ENCODE measurements around the gene UMAD1.

UMAD1 gene

DNA sequence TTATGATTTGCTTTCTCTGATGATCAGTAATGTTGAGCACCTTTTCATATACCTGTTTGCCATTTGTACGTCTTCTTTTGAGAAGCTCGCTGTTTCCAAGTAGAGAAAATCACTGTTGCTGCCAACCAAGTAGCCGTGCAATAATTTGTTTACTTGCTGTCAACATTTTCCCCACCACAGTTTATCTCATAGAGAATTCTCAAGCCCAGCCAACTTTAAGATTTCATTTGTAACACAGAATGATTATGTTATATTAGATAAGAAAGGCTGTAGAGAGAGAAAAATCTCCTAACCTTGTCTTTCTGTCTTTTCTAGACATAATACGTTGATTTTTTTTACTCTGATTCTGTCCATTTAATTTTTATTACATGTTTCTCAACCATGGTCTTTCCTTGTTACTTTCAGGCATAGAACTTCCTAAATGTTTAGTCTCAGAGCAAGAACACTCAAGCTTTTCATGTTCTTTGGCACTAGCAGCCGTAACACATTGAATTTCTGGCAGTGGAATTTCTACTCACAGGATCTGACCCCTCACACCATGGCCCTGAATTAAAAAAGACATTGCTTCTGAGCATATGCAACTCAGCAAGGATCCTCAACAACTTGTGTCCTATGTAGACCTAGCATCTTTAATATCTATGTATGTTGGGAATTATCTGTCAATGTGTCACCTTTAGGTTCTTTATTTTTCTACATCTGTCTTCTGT lies 54.7 kb downstream of the UMAD1 start:
- no peak for DNase-seq

- DNase-seq = no peak
Observed at GRCh38 chr7:7696458-7697119, 56.0 kb downstream of the UMAD1 start.

- DNase-seq = no peak
Observed at GRCh38 chr7:7698930-7699329, 58.4 kb downstream of the UMAD1 start.

GRCh38 chr7:7699380-7699779 lies 58.8 kb downstream of the UMAD1 start:
- DNase-seq = no peak

DNA sequence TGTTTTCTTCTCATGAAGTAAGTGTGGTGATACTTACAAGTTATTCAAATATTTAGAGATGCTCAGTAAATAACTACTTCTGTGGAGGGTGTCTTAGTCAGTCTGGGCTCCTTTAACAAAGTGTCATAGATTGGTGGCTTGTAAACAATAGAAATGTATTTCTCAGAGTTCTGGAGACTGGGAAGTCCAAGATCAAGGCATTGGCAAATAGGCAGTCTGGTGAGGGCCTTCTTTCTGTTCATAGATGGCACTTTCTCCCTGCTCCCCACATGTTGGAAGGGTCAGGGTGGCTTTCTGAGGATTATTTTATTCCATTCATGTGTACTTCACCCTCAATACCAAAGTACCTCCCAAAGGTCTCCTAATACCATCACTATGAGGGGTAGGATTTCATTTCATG lies 59.4 kb downstream of the UMAD1 start:
- no peak for DNase-seq

GRCh38 chr7:7701527-7701926 lies 61.0 kb downstream of the UMAD1 start:
- no peak for DNase-seq

GRCh38 chr7:7702826-7703225 lies 62.3 kb downstream of the UMAD1 start:
- no peak for DNase-seq

- DNase-seq = no peak
Observed at GRCh38 chr7:7703427-7703826, 62.9 kb downstream of the UMAD1 start.

DNA sequence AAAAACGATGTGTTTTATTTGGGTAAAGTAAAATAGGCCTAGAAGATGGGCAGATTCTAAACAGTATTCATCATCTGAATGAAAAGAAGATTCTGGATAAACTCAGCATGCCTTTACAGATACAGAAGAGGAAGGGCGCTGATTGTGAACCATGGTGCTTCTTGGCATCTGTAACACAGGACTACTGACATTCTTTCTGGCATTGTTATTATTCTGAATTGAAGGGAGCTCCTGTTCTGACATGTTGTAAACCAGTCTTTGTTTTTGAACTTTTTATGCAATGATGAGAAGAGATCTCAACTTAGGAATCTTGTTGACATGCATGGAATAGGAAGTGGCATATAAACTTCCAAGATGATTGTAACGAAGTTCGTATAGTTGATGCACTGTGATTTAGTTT lies 64.3 kb downstream of the UMAD1 start:
- no peak for DNase-seq

DNA sequence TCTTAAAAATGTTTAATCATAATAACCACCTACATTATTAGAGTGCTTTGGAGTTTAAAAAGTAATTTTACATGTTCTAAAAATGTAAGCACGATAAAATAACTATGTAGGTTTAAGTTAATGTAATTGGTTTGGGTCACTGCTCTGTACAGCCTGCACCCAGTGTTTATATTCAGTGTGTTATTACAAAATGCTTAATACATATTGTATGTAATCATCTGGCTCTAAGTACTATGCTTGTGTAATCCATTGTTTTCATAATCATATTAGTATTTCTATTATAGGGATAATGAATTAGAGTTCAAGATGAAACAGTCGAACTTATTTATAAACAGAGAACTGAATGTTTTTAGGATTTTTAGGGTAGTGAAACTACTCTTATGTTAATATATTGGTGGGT lies 64.8 kb downstream of the UMAD1 start:
- DNase-seq = no peak

- DNase-seq = no peak
Observed at GRCh38 chr7:7706101-7706511, 65.6 kb downstream of the UMAD1 start.

DNA sequence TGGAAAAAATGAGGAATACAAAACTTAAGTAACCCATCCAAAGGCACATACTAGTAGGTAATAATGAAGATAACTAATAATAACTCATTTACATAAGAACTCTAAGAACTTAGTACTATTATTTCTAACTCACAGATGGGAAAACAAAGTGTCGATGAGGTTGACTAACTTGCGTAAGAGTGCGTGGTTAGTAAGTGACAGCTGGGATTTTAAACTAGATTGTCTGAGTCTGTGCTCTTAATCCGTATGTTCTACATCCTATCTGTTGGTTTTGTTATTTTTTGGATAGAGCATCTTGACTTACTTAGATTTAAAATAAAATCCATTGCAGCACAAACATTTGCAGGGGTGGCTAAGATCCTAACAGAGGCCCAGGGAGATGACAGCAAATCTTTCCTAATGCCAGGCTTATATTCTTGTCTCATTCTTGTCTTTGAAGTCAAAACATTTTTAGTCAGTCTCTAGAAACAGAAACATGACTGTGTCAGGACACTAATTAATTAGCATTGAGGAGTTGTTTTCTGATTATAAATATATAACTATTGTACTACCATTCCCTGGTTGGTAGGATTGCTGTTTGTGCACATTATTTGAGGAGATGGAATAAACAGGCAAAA lies 66.1 kb downstream of the UMAD1 start:
- no peak for DNase-seq

- no peak for DNase-seq
Observed at GRCh38 chr7:7707246-7707645, 66.7 kb downstream of the UMAD1 start.

DNA sequence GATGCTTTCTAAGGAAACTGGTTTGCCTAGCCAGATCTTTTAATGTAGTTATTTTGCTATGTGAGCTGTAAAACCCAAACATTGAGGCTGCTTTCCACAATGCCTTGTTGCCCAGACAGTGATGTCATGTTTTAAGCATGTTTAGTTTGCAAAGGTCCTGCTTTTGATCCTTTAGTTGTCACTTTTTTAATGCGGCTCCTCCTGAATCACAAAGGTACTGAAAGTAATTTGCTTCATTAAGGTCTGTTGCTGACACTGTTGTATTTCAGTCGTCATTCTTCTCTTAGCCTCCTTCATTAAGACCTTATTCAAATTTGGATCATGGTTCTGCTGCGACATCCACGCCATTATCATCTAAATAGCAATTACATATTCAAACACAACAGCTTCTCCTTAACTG lies 67.3 kb downstream of the UMAD1 start:
- DNase-seq = no peak

GRCh38 chr7:7709291-7709690 lies 68.7 kb downstream of the UMAD1 start:
- DNase-seq = no peak

GRCh38 chr7:7710469-7710868 lies 69.9 kb downstream of the UMAD1 start:
- DNase-seq = no peak

DNA sequence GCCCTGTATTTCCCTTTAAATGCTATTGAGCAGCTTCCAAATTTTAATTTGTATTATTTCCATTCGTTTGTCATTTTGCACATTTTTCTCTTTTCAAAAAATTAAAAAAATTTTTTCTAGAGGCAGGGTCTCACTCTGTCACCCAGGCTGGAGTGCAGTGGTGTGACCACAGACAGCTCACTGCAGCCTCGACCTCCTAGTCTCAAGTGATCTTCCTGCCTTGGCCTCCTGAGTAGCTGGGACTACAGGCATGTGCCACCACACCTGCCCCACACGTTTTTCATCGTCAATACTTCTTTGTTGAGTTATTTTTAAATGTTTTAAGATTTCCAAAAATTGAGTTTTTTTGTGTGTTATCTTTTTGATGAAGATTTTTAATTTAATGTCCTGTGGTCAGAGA lies 73.2 kb downstream of the UMAD1 start:
- DNase-seq = no peak

DNA sequence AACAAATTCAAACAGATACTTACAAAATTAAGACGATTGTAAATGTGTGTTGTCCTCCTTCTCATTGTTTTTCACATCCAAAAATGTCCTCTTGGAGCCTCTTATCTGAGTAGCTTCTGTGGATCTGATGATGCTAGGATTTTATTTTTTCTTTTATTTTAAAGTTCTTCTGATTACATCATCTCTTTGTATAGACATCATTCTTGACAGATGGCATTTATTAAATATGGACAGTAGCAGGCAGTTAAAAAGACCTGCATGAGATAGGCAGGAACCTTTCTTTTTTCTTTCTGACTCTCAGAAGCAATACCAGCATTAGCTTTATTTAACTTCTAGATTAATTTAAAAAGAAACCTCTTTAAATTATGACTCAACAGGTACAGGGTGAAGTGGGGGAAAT lies 77.9 kb downstream of the UMAD1 start, which contains the start of gene RPA3:
Gene RPA3, minus strand, starts transcription at position 116 of the 400 bp plus-strand sequence. CDS start 78,189 bp downstream, outside the sequence.
- DNase-seq = no peak

DNA sequence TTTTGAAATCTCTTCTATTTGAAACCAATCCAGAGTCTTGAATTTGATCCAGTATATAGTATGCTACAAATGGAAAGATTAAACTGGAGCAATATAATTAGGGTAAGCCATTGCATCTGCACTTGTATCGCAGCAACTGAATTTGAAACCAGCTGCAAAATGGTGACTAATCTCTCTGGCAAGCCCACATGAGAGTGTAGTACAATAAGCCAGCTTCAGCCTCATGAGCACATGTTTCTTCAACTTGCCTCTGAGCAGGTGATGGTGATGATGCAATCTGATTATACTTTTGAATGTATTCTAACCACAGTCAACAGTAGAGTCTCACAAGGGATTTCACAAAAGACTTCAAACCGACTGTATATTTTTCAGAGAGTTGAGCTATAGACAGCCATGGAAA lies 78.7 kb downstream of the UMAD1 start:
- DNase-seq = peak; percentile 66

GRCh38 chr7:7720193-7720592 lies 79.6 kb downstream of the UMAD1 start:
- DNase-seq = no peak

- no peak for DNase-seq
Observed at GRCh38 chr7:7720750-7721621, 80.4 kb downstream of the UMAD1 start.

DNA sequence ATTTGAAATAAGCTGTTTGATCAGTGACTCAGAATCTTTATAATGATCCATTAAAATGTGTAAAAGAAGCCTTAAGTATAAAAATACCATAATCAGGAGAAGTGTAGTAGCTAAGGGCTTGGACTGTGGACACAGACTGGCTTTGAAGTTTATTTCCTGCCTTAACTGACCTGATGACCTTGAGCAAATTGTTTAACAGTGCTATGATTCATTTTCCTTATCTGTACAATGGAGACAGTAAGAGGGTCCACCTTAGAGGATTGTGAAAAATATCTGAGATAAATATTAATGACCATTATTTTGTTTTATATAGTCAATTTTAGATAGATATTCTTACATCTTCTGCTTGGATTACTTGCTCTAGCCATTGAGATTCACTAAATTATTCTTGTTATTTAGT lies 91.2 kb downstream of the UMAD1 start:
- DNase-seq = no peak

DNA sequence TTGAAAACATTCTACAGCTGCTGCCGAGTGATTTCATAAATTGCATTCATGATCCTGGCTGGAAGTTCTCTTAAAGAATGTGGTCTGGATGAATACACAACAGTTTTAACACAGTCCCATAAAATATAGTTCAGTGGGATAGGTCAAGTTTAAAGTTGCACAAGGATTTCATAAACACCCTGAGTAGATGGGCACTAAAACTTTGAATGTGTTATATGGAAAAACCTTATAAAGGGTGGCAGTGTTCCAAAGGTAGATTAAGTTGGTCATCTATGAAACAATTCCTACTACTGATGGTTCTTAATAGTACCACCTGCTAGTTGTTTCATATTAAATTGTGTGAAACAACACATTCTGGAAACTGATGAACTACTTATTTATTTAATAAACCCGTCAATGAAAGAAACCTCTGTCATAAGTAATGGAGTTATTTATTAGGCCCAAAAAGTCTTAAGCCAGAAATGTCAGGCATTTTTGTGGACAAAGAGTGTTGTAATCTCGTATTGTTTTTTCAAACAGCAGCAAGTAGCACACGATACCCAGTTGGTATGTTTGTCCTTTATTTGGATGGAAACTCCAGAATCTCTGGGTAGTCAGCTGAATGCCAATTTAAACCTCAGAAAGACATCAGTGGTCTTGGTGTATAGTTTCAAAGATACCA lies 92.2 kb downstream of the UMAD1 start:
- no peak for DNase-seq
